HG03378 (cell line): ENCODE data around the gene B4GALT2.

Source experiments
- ATAC-seq: cut with Tn5 transposase; IDR thresholded peaks from one replicate; pipeline ENCODE4 v1.9.1; 2021; ENCODE audit warnings: mild to moderate bottlenecking, moderate library complexity; ENCODE audit not compliant: unreplicated experiment

Gene B4GALT2

DNA sequence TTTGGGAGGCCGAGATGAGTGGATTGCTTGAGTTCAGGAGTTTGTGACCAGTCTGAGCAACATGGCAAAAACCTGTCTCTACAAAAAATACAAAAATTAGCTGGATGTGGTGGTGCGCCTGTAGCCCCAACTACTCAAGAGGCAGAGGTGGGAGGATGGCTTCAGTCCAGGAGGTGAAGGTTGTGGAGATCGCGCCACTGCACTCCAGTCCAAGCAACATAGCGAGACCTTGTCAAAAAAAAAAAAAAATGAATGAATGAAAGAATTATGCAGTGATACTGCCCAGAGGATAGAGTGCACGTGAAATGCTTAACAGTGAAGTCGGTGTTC lies 9.6 kb upstream of the B4GALT2 start:
- no peak for ATAC-seq

- ATAC-seq, result peak; percentile 68
These were observed 9.1 kb upstream of the B4GALT2 start, which contains the start of gene DPH2 for GRCh38 chr1:43969746-43970466. Gene DPH2, plus strand, starts transcription at chr1:43970010. Its CDS starts 166 bp downstream, at chr1:43970176.

DNA sequence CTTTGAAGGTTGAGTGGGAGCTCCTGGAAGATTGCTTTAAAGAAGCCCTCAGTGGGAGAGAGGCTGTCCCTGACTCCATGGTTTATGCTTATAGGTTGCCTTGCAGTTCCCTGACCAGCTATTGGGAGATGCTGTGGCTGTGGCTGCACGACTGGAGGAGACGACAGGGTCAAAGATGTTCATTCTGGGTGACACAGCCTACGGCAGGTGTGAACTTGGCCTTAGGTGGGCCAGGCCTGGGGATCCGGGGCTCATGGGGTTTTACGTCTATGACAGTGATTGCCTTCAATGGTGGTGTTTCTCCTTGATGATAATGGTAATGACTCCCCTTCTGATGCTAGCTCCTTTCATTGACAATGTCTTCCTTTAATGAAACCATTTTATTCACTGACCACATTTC lies 8.5 kb upstream of the B4GALT2 start:
- ATAC-seq, result no peak

- ATAC-seq, result no peak
These were observed 8.1 kb upstream of the B4GALT2 start for GRCh38 chr1:43970911-43971310.

GRCh38 chr1:43971336-43971980 lies 7.6 kb upstream of the B4GALT2 start:
- no peak for ATAC-seq

- ATAC-seq, result no peak
These were observed 5.0 kb upstream of the B4GALT2 start for GRCh38 chr1:43973981-43974442.

DNA sequence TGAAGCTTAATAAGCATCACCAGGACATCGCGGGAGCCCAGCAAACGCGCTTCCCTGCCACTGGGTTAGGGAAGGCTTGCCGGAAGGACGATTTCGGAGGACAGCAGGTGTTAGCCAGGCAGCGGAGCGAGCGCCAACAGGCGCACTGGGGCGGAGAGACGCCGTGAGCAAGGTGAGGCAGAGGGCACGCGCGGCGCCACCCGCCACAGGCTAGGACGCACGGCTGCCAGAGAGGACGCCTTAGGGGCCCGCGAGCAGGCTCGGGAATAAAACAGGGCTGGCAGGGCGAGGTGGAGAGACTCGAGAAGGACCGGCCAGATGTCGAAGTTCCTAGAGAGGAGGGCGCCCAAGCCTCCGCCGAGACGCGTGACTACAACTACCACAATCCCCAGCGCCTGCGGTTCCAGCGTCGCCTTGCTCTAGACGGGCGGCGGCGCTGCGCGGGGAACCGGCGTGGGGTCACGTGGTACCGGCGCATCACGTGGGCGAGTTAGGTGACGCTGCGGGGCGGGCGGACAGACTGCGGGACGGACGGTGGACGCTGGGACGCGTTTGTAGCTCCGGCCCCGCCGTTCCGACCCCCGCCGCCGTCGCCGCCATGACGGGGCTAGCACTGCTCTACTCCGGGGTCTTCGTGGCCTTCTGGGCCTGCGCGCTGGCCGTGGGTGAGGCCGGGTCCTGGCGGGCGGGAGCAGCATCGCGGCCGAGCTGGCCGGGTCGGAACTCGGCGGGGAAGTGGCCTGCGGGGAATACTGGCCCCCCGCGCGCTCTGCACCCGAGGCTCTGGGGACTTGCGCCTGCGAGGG lies 4.4 kb upstream of the B4GALT2 start, which contains the start of gene ATP6V0B:
Gene ATP6V0B, plus strand, starts transcription at position 518 of the 806 bp plus-strand sequence. Its CDS starts 81 bp downstream, at position 599.
- peak; percentile 60 for ATAC-seq

- no peak for ATAC-seq
These were observed 3.6 kb upstream of the B4GALT2 start for GRCh38 chr1:43975249-43975961.

- ATAC-seq, result no peak
These were observed 3.0 kb upstream of the B4GALT2 start for GRCh38 chr1:43976045-43976444.

GRCh38 chr1:43976890-43977289 lies 2.1 kb upstream of the B4GALT2 start:
- ATAC-seq, result no peak

DNA sequence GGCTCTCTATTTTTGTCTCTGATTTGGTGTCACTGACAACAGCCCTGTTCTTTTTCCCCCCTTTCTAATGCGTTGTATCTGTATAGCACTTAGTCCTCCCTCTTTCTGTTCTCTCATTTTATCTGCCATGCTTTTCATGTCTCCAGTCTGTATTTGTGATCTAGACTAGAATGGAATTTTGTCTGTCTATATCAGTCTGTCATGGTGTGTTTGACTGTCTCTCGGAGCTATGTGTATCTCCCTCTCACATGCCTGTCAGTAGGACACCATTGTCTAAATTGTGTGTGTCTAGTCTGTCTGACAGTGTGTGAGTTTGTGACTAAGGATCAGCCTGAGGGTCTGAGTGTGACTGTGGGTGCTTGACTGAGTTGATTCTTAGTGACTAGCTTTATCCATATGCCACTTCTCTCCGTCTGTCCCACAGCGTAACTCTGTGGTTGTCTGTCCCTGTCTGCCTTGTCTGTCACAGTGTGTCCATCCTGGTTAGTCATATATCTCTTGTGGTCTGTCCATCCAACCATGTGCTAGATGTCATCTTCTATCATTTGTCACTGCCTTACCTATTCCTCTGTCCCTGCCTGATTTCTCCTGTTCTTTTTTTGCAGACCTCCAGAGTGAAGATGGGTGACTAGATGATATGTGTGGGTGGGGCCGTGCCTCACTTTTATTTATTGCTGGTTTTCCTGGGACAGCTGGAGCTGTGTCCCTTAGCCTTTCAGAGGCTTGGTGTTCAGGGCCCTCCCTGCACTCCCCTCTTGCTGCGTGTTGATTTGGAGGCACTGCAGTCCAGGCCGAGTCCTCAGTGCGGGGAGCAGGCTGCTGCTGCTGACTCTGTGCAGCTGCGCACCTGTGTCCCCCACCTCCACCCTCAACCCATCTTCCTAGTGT lies 1.4 kb upstream of the B4GALT2 start:
- ATAC-seq, result no peak

DNA sequence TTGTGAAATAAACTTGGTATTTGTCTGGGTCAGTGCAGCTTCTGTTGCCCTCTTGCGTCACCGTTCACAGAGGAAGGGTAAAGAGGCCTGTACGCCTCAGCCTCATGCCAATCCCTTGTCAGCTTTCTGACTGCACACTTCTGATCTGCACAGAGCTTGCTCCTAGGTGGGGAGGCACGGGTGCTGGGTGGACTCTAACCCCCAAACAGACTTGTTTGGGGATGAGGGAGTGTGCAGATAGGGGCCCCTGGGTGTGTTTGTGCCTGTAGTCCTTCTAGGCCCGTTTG lies 803 bp upstream of the B4GALT2 start:
- ATAC-seq, result no peak

DNA sequence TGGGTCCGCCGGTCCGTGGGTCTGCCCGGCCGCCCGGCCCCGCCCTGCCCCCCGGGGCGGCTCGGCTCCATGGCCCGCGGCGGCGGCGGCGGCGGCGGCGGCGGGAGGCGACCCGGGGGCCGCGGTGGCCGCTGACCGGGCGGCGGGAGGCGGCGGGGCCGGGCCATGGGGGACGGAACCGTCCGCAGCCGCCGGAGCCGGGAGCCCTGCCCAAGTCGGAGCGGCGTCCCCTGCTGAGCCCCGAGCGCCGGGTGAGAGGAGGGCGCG lies 184 bp downstream of the B4GALT2 start:
- ATAC-seq, result no peak

DNA sequence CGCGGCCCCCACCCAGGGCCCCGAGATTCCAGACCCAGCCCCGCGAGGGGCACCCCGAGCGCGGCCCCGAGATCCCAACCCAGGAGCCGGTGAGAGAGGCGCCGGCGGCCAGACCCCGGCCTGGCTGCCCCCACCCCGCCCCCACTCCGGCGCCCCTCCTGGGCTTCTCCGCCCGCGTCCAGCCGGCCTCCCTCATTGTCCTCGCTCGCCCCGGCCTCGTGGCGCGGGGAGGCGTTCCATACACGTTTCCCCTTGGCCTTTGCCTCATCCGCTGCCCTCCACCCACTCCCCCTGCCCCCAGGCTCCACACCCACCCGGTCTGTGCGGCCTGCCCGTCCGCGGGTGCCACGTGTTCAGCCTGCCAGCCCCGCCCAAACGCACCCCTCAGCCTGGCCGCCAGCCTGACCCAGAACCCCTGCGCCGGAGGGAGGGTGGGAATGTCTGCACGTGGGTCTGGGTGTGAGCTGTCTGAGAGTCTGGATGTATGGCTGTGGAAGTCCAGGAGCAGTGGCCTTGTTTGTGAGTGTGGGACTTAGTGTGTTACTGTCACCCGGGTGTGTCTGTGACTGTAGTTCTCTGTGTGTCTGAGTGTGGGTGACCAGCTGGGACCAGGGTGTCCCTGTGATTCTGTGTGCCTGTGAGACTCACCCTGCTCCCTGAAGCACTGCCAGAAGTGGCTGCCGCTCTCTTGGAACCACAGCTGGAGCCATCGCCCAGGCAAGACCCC lies 681 bp downstream of the B4GALT2 start:
- ATAC-seq, result no peak

DNA sequence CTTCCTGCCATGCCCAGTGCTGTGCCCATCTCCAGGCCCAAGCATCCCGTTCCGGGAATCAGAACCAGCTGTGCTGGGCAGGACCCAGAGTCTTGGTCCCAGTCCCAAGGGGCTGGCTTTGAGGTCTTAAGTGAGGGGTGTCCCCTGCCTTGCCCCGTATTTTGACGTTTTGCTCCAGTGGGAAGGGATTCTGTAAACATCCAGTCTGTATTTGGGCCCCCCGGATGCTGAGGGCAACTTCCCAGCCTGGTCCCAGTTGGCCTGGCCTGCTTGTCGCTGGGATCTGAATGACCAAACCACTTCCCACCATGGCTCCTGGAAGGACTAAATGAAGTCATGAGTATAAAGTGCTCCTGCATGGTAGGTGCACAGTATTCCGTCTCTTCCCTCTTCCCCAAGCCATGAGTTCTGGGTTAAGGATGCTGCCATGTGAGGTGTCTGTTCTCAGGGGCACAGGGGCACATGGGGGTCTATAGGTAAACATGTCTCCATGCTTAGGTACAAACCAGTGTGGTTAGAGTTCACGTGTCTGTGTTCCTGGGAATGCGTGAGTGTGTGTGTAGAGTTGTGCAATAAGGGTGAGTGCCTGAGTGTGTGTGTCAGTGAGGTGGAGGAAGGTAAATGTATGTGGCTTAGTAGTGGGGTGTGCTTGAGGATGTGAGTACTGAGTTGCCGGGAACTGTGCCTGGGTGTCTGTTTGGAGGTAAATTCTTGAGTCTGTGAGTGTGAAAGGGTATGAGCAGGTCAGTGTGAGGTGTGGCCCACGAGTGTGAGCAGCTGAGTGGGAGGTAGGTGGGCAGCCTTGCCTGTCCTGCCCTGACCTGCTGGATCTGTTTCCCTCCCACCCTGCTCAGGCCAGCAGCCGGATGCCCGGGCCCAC lies 1.5 kb downstream of the B4GALT2 start:
- ATAC-seq, result no peak

- ATAC-seq, result no peak
These were observed 2.1 kb downstream of the B4GALT2 start for GRCh38 chr1:43981135-43981491.

GRCh38 chr1:43981636-43982035 lies 2.6 kb downstream of the B4GALT2 start:
- no peak for ATAC-seq

DNA sequence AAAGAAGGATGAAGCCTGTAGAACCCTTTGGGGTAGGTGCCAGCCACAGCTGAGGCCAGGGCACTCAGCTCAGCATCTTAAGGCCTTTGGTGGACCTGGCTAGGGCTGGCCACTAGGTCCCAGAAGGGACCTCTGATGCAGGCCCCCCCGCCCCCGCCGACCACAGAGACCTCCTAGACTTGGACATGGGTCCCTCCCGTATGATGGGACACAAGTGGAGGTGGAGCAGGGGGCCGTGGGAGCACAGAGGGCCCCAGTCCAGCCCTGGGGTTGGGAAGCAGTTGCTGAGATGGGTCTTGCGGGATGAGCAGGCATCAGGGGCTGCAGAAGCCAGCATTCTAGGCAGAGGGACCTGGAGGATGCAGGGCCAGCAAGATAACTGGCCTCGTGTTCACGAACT lies 3.2 kb downstream of the B4GALT2 start:
- ATAC-seq, result no peak

- no peak for ATAC-seq
These were observed 3.8 kb downstream of the B4GALT2 start for GRCh38 chr1:43982808-43983207.
